H1 (cell line): Measurements from ENCODE around the gene MAF. TPM values are rescaled to one million over a fixed set of nuclear protein-coding genes. Genes with fewer than 3 reads are reported as not detected.
A peak's percentile ranks its signal among the peaks of the same experiment; 100 is the strongest.

Experiments
- HDAC6 ChIP-seq: IDR thresholded peaks from one replicate; pipeline ENCODE4 v1.7.1; 2012; ENCODE audit warnings: low read depth, mild to moderate bottlenecking, inconsistent platforms, low read length, moderate library complexity
- POU5F1 ChIP-seq: IDR thresholded peaks from 2 replicates; pipeline ENCODE4 v1.6.1; 2011; ENCODE audit warnings: low read depth, mild to moderate bottlenecking, low read length, moderate library complexity
- polyA plus RNA-seq, 7 experiments: library from polyadenylated mRNA; depleted of rRNA in 3 of 7; stranded (reverse) in 5 of 7; unstranded in 2 of 7; fragments of >200 nt in 5 of 7; fragments of 200-250 nt in 2 of 7; gene quantifications; 1 replicate in 5 of 7; 2 replicates in 1 of 7; 4 replicates in 1 of 7; pipeline versions ENCODE4 v1.2.1 to v1.2.3, GENCODE V29; 2011 to 2013; ENCODE audit warnings: missing spikeins in 2 of 7, mixed read lengths in 2 of 7
- total RNA-seq: library from RNA; stranded (reverse); fragmentation: NEBNext Ultra II Directional; extraction: Animal tissue kit (Norgen Biotek cat#: 25700); gene quantifications from 2 replicates; pipeline ENCODE4 v1.2.1, GENCODE V29; 2021

The MAF gene
- total and polyA plus RNA-seq, 2 of the 8 experiments (the other 6 are each of a cell fraction or from before 2014, with no cell fraction given), result 1.3 to 2.7 TPM

GRCh38 chr16:79550373-79550772, 50.2 kb downstream of the MAF start (continued):
- TF ChIP-seq HDAC6 (no peak), POU5F1 (peak; percentile 36; the same call in 1 of the 2 replicates)
